ENCODE data around the gene HRK. TPM values are rescaled to one million over a fixed set of nuclear protein-coding genes. Genes with fewer than 3 reads are reported as not detected.

HRK gene
- total and polyA plus RNA-seq, 2 of the 4 experiments (the other 2 are of a cell fraction), result not detected

GRCh38 chr12:116884871-116885270 lies 3.6 kb upstream of the HRK start:
- ChIA-PET POLR2A (ENCODE audit: unreplicated experiment) (no interaction called here), CTCF (no interaction called here)
- in situ Hi-C loops (cut with MboI; ENCODE audit: low sequenced_read_pairs), result no loop called here
- H3K4me2 ChIP-seq (ENCODE audit: low read depth, low read length), result no peak overlapping the region
- no peaks in the 10 kb centered on the region for H3K36me3 ChIP-seq (ENCODE audit: control insufficient read depth, insufficient read depth, low read length)
- H3K9me3 ChIP-seq (ENCODE audit: control insufficient read depth, insufficient read depth, low read length), result no peaks in the 10 kb centered on the region
- H2BK15ac ChIP-seq (ENCODE audit: low read depth, low read length), result no peak overlapping the region
- DNase-seq (no peak), ATAC-seq (ENCODE audit: low read depth) (no peak)
- no peaks in the 10 kb centered on the region for H3K4me1 ChIP-seq (ENCODE audit: control insufficient read depth, insufficient read depth, low read length)
- peaks cover 7% of the 10 kb centered on the region; the same call in 1 of the 2 replicates for H4K20me1 ChIP-seq (ENCODE audit: insufficient read depth, low read length)
- H3K18ac ChIP-seq (ENCODE audit: low read depth, low read length), result no peak overlapping the region
- no peak overlapping the region for H2AK9ac ChIP-seq (replicated peaks; ENCODE audit: low read depth, low read length, poor library complexity)
- no peak overlapping the region for H4K91ac ChIP-seq (ENCODE audit: insufficient read depth, low read depth, low read length)
- no peak overlapping the region for H2BK20ac ChIP-seq (ENCODE audit: low read depth, low read length)
- no peak overlapping the region for H4K5ac ChIP-seq (ENCODE audit: low read depth, low read length)
- H3K14ac ChIP-seq (replicated peaks; ENCODE audit: low read depth, low read length), result no peak overlapping the region
- no peaks in the 10 kb centered on the region for H3K79me1 ChIP-seq (ENCODE audit: low read depth in 1 of 2, low read length in 2 of 2)
- intact Hi-C loops (cut with micrococcal nuclease), result no loop called here
- H4K8ac ChIP-seq (ENCODE audit: low read depth in 2 of 2, low read length in 2 of 2), result no peak overlapping the region
- no peak overlapping the region for H2BK5ac ChIP-seq (ENCODE audit: low read depth, low read length, poor library complexity, severe bottlenecking)
- no peak overlapping the region for H3K23ac ChIP-seq (ENCODE audit: low read depth, low read length)
- H3K27ac ChIP-seq (ENCODE audit: insufficient read depth, low read length), result no peak overlapping the region
- no peak overlapping the region for H3K4me3 ChIP-seq (ENCODE audit: insufficient read depth, low read depth, low read length)
- H2BK120ac ChIP-seq (ENCODE audit: low read depth, low read length), result no peak overlapping the region
- BruUV-seq (replicated peaks), result no TSS peak
- no peak overlapping the region for H2AFZ ChIP-seq (replicated peaks; ENCODE audit: low read length, poor library complexity)
- dilution Hi-C loops (cut with HindIII; ENCODE audit: low sequenced_read_pairs, unreplicated experiment), result no loop called here
- H3K27me3 ChIP-seq (ENCODE audit: control insufficient read depth, insufficient read depth, low read length), result peaks cover 57% of the 10 kb centered on the region
- H3K4ac ChIP-seq (ENCODE audit: low read depth, low read length), result no peak overlapping the region
- H2AK5ac ChIP-seq (ENCODE audit: low read depth, low read length), result no peak overlapping the region
- H3K9ac ChIP-seq (ENCODE audit: low read depth, low read length), result no peak overlapping the region
- TF ChIP-seq ELK1 (IDR thresholded peaks at IDR 0.05; ENCODE audit: borderline replicate concordance, low read depth, low read length) (no peak), CEBPB (IDR thresholded peaks at IDR 0.05; ENCODE audit: low read depth, low read length) (no peak), USF2 (IDR thresholded peaks at IDR 0.05; ENCODE audit: low read depth, low read length) (no peak)
- WGBS, 2 experiments (ENCODE audit: extremely low coverage in 2 of 2, insufficient read length in 1 of 2), result no CpG with 5 or more reads among the region's 3 CpGs
- H3K9me1 ChIP-seq (ENCODE audit: insufficient read depth, low read length), result no peaks in the 10 kb centered on the region
- H3K56ac ChIP-seq (ENCODE audit: extremely low read depth, insufficient read depth, low read length), result no peak overlapping the region

Data from IMR-90 (cell line).